GM12878 (cell line): ENCODE results near the gene GABRP. TPM values are rescaled to one million over a fixed set of nuclear protein-coding genes. Genes with fewer than 3 reads are reported as not detected.

ENCODE experiments used
- ATAC-seq: fragments of 200-7000 bp; cut with Tn5 transposase; 3 replicates; pipeline ENCODE4 v1.9.1; 2020; ENCODE audit warnings: mild to moderate bottlenecking, moderate library complexity
- BruUV-seq: library from RNA; stranded (reverse); fragments of 400-500 nt; replicated peaks from 2 replicates; lab custom pipeline; 2021; lab: Mats Ljungman, UMichigan
- CTCF ChIA-PET: fragments of 300-600 bp; sonication (Branson Sonifier 250); formaldehyde crosslinking; extraction: SDS; loops from one replicate; lab custom pipeline; 2021; ENCODE audit warnings: inconsistent platforms; lab: Yijun Ruan, JAX
- POLR2A ChIA-PET: fragments of 350-600 bp; formaldehyde crosslinking; extraction: SDS; loops from one replicate; lab custom pipeline; 2021; ENCODE audit warnings: inconsistent platforms; lab: Charles Lee
- RAD21 ChIA-PET: fragments of 300-600 bp; sonication (Branson Sonifier 250); formaldehyde crosslinking; loops from one replicate; lab custom pipeline; 2023; ENCODE audit warnings: antibody characterized with exemption; ENCODE audit not compliant: unreplicated experiment; lab: Charles Lee
- SMC1A ChIA-PET: fragments of 300-600 bp; sonication (Branson Sonifier 250); formaldehyde crosslinking; loops from one replicate; lab custom pipeline; 2023; ENCODE audit not compliant: unreplicated experiment, uncharacterized antibody; lab: Charles Lee
- DNase-seq: peaks from one replicate; pipeline ENCODE4 v3.0.0-alpha.2; 2011; ENCODE audit warnings: low read depth, low spot score
- FAIRE-seq: peaks from 3 replicates; lab custom pipeline; 2011; peaks lifted over from hg19 to GRCh38; lab: Jason Lieb, UNC
- H2AFZ ChIP-seq: 2 replicates; pipeline ENCODE4 v1.6.0; 2011; ENCODE audit warnings: low read depth, low read length, control low read depth; ENCODE audit not compliant: control insufficient read depth
- H3K27ac ChIP-seq: 2 replicates; pipeline ENCODE4 v1.5.1; 2011; ENCODE audit warnings: control low read depth; ENCODE audit not compliant: control insufficient read depth, insufficient read depth
- H3K27me3 ChIP-seq, 2 experiments: replicated peaks in 1 of 2; 2 replicates each; pipeline versions ENCODE4 v1.6.0 to v1.6.1; 2011; ENCODE audit warnings: low read length in 1 of 2; ENCODE audit not compliant: control insufficient read depth in 2 of 2, insufficient read depth in 2 of 2
- H3K36me3 ChIP-seq, 2 experiments: 2 replicates each; pipeline ENCODE4 v1.5.1; 2011; ENCODE audit warnings: low read length in 1 of 2; ENCODE audit not compliant: control insufficient read depth in 2 of 2, insufficient read depth in 2 of 2
- H3K4me1 ChIP-seq: 2 replicates; pipeline ENCODE4 v1.6.1; 2011; ENCODE audit warnings: mild to moderate bottlenecking, low read length, moderate library complexity, mixed read lengths; ENCODE audit not compliant: control insufficient read depth, insufficient read depth
- H3K4me2 ChIP-seq: 2 replicates; pipeline ENCODE4 v1.6.0; 2011; ENCODE audit warnings: control low read depth; ENCODE audit not compliant: control insufficient read depth, insufficient read depth
- H3K4me3 ChIP-seq: fragments of 200-600 bp; sonication (generic); 2 replicates; pipeline ENCODE4 v1.5.1; 2016
- H3K79me2 ChIP-seq: 2 replicates; pipeline ENCODE4 v1.6.0; 2011; ENCODE audit warnings: low read length; ENCODE audit not compliant: control insufficient read depth, insufficient read depth
- H3K9ac ChIP-seq: 2 replicates; pipeline ENCODE4 v1.8.0; 2011; ENCODE audit warnings: low read length, control low read depth, mixed read lengths; ENCODE audit not compliant: control insufficient read depth, insufficient read depth
- H3K9me3 ChIP-seq: replicated peaks from 3 replicates; pipeline ENCODE4 v1.5.1; 2011; ENCODE audit warnings: mild to moderate bottlenecking, low read length; ENCODE audit not compliant: control insufficient read depth, insufficient read depth
- H4K20me1 ChIP-seq: 2 replicates; pipeline ENCODE4 v1.6.0; 2011; ENCODE audit not compliant: control insufficient read depth, insufficient read depth
- CBFB ChIP-seq: IDR thresholded peaks from 2 replicates; pipeline ENCODE4 v1.6.1; 2016; ENCODE audit warnings: antibody characterized with exemption, low read depth
- ETV6 ChIP-seq, 2 experiments: fragments of 450-650 bp in 1 of 2; IDR thresholded peaks in 1 of 2; conservative IDR thresholded peaks in 1 of 2; 2 replicates each; pipeline ENCODE4 v1.6.1; 2014; ENCODE audit warnings: antibody characterized with exemption in 1 of 2, borderline replicate concordance in 1 of 2, low read depth in 1 of 2, mild to moderate bottlenecking in 1 of 2, moderate library complexity in 1 of 2
- MYC ChIP-seq: IDR thresholded peaks from 2 replicates; pipeline ENCODE4 v1.6.1; 2011; ENCODE audit warnings: mild to moderate bottlenecking, low read length, moderate library complexity, inconsistent platforms; ENCODE audit not compliant: insufficient read depth, insufficient replicate concordance, insufficient read length, severe bottlenecking
- NBN ChIP-seq: fragments of 450-650 bp; IDR thresholded peaks from 2 replicates; pipeline ENCODE4 v1.6.1; 2016
- RB1 ChIP-seq: fragments of 450-650 bp; formaldehyde crosslinking; IDR thresholded peaks from 2 replicates; pipeline ENCODE4 v1.6.1; 2017; ENCODE audit warnings: mild to moderate bottlenecking, borderline replicate concordance
- SIN3A ChIP-seq: IDR thresholded peaks from 2 replicates; pipeline ENCODE4 v1.6.1; 2012; ENCODE audit warnings: low read depth, low read length, improper control_type of control experiment
- TAF1 ChIP-seq: IDR thresholded peaks from 2 replicates; pipeline ENCODE4 v1.6.1; 2011; ENCODE audit warnings: mild to moderate bottlenecking, low read depth, low read length, borderline replicate concordance
- ZNF207 ChIP-seq: fragments of 450-650 bp; IDR thresholded peaks from 2 replicates; pipeline ENCODE4 v1.6.1; 2014; ENCODE audit warnings: antibody characterized with exemption, mild to moderate bottlenecking, borderline replicate concordance
- ZNF217 ChIP-seq: fragments of 450-650 bp; IDR thresholded peaks from 2 replicates; pipeline ENCODE4 v1.6.1; 2017; ENCODE audit warnings: antibody characterized with exemption, mild to moderate bottlenecking
- WGBS: methylation state at CpG from one replicate; pipeline ENCODE4 v1.1.6; 2016; ENCODE audit warnings: low lambda C conversion rate; ENCODE audit not compliant: insufficient replicate concordance, insufficient coverage; ENCODE audit errors: missing lambda C conversion rate; 5-methylcytosine and 5-hydroxymethylcytosine counted together
- in situ Hi-C: fragments of 300-500 bp; cut with MboI; formaldehyde crosslinking; loops from 9 replicates; pipeline ENCODE4 v1.14.3; 2018; ENCODE audit warnings: mixed read lengths
- intact Hi-C: fragments of 100-400 bp; cut with micrococcal nuclease; formaldehyde crosslinking; loops from one replicate; pipeline ENCODE4 v1.14.2; 2022; ENCODE audit not compliant: unreplicated experiment
- polyA plus RNA-seq, 11 experiments: library from polyadenylated mRNA; depleted of rRNA in 4 of 11; unstranded in 6 of 11; stranded (reverse) in 5 of 11; fragments of >200 nt; fragmentation: Nextera tagmentation in 4 of 11; fragmentation: Illumina TruSeq in 1 of 11; extraction: Ambion mirVana in 4 of 11; extraction: Trizol in 1 of 11; gene quantifications; 1 replicate in 1 of 11; 2 replicates in 10 of 11; pipeline versions ENCODE4 v1.2.1 to v1.2.3, GENCODE V29; 2011 to 2016; ENCODE audit warnings: inconsistent platforms in 2 of 11, missing spikeins in 2 of 11, low read depth in 1 of 11
- total RNA-seq, 4 experiments: library from RNA; depleted of rRNA in 3 of 4; stranded (reverse); fragments of >200 nt in 3 of 4; fragmentation: Illumina TruSeq in 1 of 4; extraction: Trizol in 1 of 4; gene quantifications; 2 replicates each; pipeline versions ENCODE4 v1.2.1 to v1.2.3, GENCODE V29; 2013 to 2021
- TF ChIP-seq, protein P1 (sequence below): fragments of 150-350 bp; IDR thresholded peaks from 2 replicates; pipeline ENCODE4 v1.6.1; 2014; ENCODE audit warnings: mild to moderate bottlenecking, low read depth, low read length
- TF ChIP-seq, protein P2 (sequence below): IDR thresholded peaks from 2 replicates; pipeline ENCODE4 v1.6.1; 2011; ENCODE audit warnings: mild to moderate bottlenecking, low read depth, low read length, moderate library complexity; ENCODE audit not compliant: insufficient replicate concordance

The GABRP gene
- total and polyA plus RNA-seq, 10 of the 15 experiments (the other 5 are each of a cell fraction or from before 2014, with no cell fraction given): 0.04 TPM; not detected in 9

- SMC1A ChIA-PET: no interaction called here
- H3K27ac ChIP-seq: no peak overlapping the region
- WGBS: 0% methylated on average over 1 of the region's 1 CpG
- BruUV-seq: no TSS peak
- H3K9ac ChIP-seq: no peak overlapping the region
- POLR2A ChIA-PET: no interaction called here
- H3K4me1 ChIP-seq: no peaks in the 10 kb centered on the region
- FAIRE-seq (no peak), ATAC-seq (no peak), DNase-seq (no peak)
- no peaks in the 10 kb centered on the region for H4K20me1 ChIP-seq
- H3K4me3 ChIP-seq: no peak overlapping the region
- TF ChIP-seq ZNF207 (no peak), NBN (no peak), ZNF217 (no peak)
- intact Hi-C loops (no loop called here), in situ Hi-C loops (no loop called here)
- H3K36me3 ChIP-seq: no peaks in the 10 kb centered on the region
- H3K79me2 ChIP-seq: no peaks in the 10 kb centered on the region
- H2AFZ ChIP-seq: no peak overlapping the region
- RAD21 ChIA-PET: no interaction called here
- CTCF ChIA-PET: no interaction called here
- H3K27me3 ChIP-seq: peaks cover 0 to 2% of the 10 kb centered on the region in 2 experiments; a peak in 1 of 4 replicates
- no peaks in the 10 kb centered on the region for H3K9me3 ChIP-seq
- H3K4me2 ChIP-seq: no peak overlapping the region
These were observed 1.6 kb upstream of the GABRP start for GRCh38 chr5:170781946-170782345.

- RAD21 ChIA-PET: no interaction called here
- TF ChIP-seq TAF1: no peak
- TF ChIP-seq, protein P1, sequence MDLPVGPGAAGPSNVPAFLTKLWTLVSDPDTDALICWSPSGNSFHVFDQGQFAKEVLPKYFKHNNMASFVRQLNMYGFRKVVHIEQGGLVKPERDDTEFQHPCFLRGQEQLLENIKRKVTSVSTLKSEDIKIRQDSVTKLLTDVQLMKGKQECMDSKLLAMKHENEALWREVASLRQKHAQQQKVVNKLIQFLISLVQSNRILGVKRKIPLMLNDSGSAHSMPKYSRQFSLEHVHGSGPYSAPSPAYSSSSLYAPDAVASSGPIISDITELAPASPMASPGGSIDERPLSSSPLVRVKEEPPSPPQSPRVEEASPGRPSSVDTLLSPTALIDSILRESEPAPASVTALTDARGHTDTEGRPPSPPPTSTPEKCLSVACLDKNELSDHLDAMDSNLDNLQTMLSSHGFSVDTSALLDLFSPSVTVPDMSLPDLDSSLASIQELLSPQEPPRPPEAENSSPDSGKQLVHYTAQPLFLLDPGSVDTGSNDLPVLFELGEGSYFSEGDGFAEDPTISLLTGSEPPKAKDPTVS: no peak
- no peak for TF ChIP-seq RB1
- TF ChIP-seq SIN3A: no peak
- no peak for TF ChIP-seq CBFB
- TF ChIP-seq ETV6 (conservative IDR thresholded peaks at IDR 0.05 in 1 of 2, IDR thresholded peaks at IDR 0.05 in 1 of 2; ENCODE audit: borderline replicate concordance in 1 of 2, low read depth in 1 of 2): no peak
- no peak for TF ChIP-seq MYC
- TF ChIP-seq, protein P2, sequence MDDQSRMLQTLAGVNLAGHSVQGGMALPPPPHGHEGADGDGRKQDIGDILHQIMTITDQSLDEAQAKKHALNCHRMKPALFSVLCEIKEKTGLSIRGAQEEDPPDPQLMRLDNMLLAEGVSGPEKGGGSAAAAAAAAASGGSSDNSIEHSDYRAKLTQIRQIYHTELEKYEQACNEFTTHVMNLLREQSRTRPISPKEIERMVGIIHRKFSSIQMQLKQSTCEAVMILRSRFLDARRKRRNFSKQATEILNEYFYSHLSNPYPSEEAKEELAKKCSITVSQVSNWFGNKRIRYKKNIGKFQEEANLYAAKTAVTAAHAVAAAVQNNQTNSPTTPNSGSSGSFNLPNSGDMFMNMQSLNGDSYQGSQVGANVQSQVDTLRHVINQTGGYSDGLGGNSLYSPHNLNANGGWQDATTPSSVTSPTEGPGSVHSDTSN: no peak
- H3K4me3 ChIP-seq: no peak overlapping the region
- H3K4me2 ChIP-seq: no peak overlapping the region
- in situ Hi-C loops (no loop called here), intact Hi-C loops (no loop called here)
- H3K36me3 ChIP-seq: no peaks in the 10 kb centered on the region
- CTCF ChIA-PET: interaction anchor here (1.1 kb wide), 1 partner anchor 9 kb away, joined by 4 read pairs; no protein-coding TSS in a partner anchor
- no peaks in the 10 kb centered on the region for H3K9me3 ChIP-seq
- POLR2A ChIA-PET: no interaction called here
- ATAC-seq (no peak), FAIRE-seq (no peak), DNase-seq (no peak)
- H3K79me2 ChIP-seq: no peaks in the 10 kb centered on the region
- peaks cover 0 to 2% of the 10 kb centered on the region in 2 experiments; a peak in 2 of 4 replicates for H3K27me3 ChIP-seq
- no peaks in the 10 kb centered on the region for H3K4me1 ChIP-seq
- H4K20me1 ChIP-seq: no peaks in the 10 kb centered on the region
- no peak overlapping the region for H3K27ac ChIP-seq
- no peak overlapping the region for H3K9ac ChIP-seq
- WGBS: 42% methylated on average over 6 of the region's 6 CpGs
- SMC1A ChIA-PET: no interaction called here
- no TSS peak for BruUV-seq
- H2AFZ ChIP-seq: no peak overlapping the region
These were observed 1.1 kb upstream of the GABRP start for GRCh38 chr5:170782438-170782837.
